ENCODE measurements around the gene SLC37A1. TPM values are rescaled to one million over a fixed set of nuclear protein-coding genes. Genes with fewer than 3 reads are reported as not detected.

Gene SLC37A1
- total RNA-seq, 1 experiment from 2014 or later: 37.7 TPM

DNA sequence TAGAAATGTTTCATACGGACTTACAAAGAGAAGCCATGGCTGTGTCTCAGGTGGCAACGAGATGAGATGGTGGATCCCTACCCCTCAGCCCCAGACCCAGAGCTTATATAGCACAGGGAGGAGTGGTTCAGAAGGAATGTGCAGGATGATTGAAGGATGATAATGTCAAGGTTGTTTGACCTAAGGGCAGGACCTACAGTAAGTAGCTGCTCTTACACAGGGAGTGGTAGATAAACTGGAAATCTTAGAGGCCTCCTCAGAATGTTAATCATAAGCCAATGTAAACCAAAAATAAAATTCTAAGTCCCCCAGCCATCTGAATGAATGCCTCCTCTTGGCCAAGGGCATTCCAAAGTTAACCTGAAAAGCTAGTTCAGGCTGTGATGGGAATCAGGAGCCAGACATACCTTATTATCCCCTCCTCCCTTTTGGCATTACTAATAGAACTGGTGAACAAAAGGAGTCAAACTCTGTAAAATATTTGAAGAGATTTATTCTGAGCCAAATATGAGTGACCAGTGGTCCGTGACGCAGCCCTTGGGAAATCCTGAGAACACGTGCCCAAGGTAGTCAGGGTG is 94.0 kb downstream of the SLC37A1 start:
- no peak overlapping the region for H3K4ac ChIP-seq (ENCODE audit: low read depth, low read length)
- H3K79me1 ChIP-seq (ENCODE audit: insufficient read depth, low read depth, low read length, poor library complexity, severe bottlenecking): no peaks in the 10 kb centered on the region
- no peaks in the 10 kb centered on the region for H3K9me3 ChIP-seq (ENCODE audit: control insufficient read depth, low read depth, low read length)
- no peak overlapping the region for H3K18ac ChIP-seq (ENCODE audit: insufficient read length, low read depth, low read length)
- no peak overlapping the region for H2BK120ac ChIP-seq (ENCODE audit: low read depth, low read length, poor library complexity, severe bottlenecking)
- no peak for DNase-seq
- no peaks in the 10 kb centered on the region for H3K23me2 ChIP-seq (ENCODE audit: insufficient read length, low read depth, low read length, poor library complexity, severe bottlenecking)
- no peak overlapping the region for H2BK5ac ChIP-seq (ENCODE audit: insufficient read length, low read length)
- no peak overlapping the region for H3K4me2 ChIP-seq (ENCODE audit: insufficient read depth, insufficient read length, low read length)
- H2AFZ ChIP-seq (ENCODE audit: low read length): no peak overlapping the region
- H4K20me1 ChIP-seq (ENCODE audit: control insufficient read depth, insufficient read depth, insufficient read length): no peaks in the 10 kb centered on the region
- H3T11ph ChIP-seq (ENCODE audit: low read length): no peak overlapping the region
- no peak overlapping the region for H4K5ac ChIP-seq (ENCODE audit: insufficient read length, low read depth, low read length)
- H3K27ac ChIP-seq (ENCODE audit: insufficient read length, low read depth, low read length): no peak overlapping the region
- H3K79me2 ChIP-seq (ENCODE audit: insufficient read depth, low read length): no peaks in the 10 kb centered on the region
- no peak overlapping the region for H4K91ac ChIP-seq (ENCODE audit: insufficient read length, low read depth, low read length)
- TF ChIP-seq, protein P1, sequence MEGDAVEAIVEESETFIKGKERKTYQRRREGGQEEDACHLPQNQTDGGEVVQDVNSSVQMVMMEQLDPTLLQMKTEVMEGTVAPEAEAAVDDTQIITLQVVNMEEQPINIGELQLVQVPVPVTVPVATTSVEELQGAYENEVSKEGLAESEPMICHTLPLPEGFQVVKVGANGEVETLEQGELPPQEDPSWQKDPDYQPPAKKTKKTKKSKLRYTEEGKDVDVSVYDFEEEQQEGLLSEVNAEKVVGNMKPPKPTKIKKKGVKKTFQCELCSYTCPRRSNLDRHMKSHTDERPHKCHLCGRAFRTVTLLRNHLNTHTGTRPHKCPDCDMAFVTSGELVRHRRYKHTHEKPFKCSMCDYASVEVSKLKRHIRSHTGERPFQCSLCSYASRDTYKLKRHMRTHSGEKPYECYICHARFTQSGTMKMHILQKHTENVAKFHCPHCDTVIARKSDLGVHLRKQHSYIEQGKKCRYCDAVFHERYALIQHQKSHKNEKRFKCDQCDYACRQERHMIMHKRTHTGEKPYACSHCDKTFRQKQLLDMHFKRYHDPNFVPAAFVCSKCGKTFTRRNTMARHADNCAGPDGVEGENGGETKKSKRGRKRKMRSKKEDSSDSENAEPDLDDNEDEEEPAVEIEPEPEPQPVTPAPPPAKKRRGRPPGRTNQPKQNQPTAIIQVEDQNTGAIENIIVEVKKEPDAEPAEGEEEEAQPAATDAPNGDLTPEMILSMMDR (conservative IDR thresholded peaks at IDR 0.05): no peak
- peaks cover 0 to 6% of the 10 kb centered on the region in 2 experiments; a peak in 2 of 4 replicates for H3K4me1 Mint-ChIP-seq
- no peak overlapping the region for H2BK20ac ChIP-seq (ENCODE audit: low read depth, low read length, poor library complexity, severe bottlenecking)
- peaks cover 29% of the 10 kb centered on the region for H3K27me3 Mint-ChIP-seq (ENCODE audit: low read depth)
- H3K27me3 ChIP-seq (ENCODE audit: insufficient read depth, low read length): no peaks in the 10 kb centered on the region
- H3K36me3 Mint-ChIP-seq (ENCODE audit: insufficient read depth in 1 of 3, low read depth in 3 of 3): peaks cover 0 to 5% (median 1%) of the 10 kb centered on the region in 3 experiments; a peak in 3 of 7 replicates
- H4K8ac ChIP-seq (replicated peaks; ENCODE audit: insufficient read length, low read depth, low read length): no peak overlapping the region
- H2AK5ac ChIP-seq (ENCODE audit: insufficient read length, low read length): no peak overlapping the region
- H3K4me1 ChIP-seq (ENCODE audit: insufficient read depth, low read length): no peaks in the 10 kb centered on the region; the same call in 1 of the 2 replicates
- no peak overlapping the region for H3K9ac ChIP-seq (ENCODE audit: extremely low read depth, insufficient read length, low read length)
- peaks cover 5 to 16% of the 10 kb centered on the region in 2 experiments; a peak in 4 of 5 replicates for H3K9me3 Mint-ChIP-seq
- WGBS (ENCODE audit: extremely low coverage, insufficient read length, low lambda C conversion rate): no CpG with 5 or more reads among the region's 5 CpGs
- no peak overlapping the region for H2BK12ac ChIP-seq (ENCODE audit: insufficient read length, low read depth, low read length)
- no peak overlapping the region for H3K27ac Mint-ChIP-seq
- H3K14ac ChIP-seq (ENCODE audit: insufficient read depth, low read length): no peak overlapping the region
- no peak overlapping the region for H3K4me3 Mint-ChIP-seq
- no peak overlapping the region for H3K56ac ChIP-seq (ENCODE audit: insufficient read length, low read depth, low read length)
- no peak overlapping the region for H3K23ac ChIP-seq (ENCODE audit: insufficient read length, low read depth, low read length)
- H2BK15ac ChIP-seq (ENCODE audit: low read depth, low read length): no peak overlapping the region
